Measurements from ENCODE around the gene PSMC4. TPM values are rescaled to one million over a fixed set of nuclear protein-coding genes. Genes with fewer than 3 reads are reported as not detected.

Gene PSMC4
- total RNA-seq, 1 experiment from 2014 or later: 111 TPM

GRCh38 chr19:39943586-39943985 lies 27.4 kb upstream of the PSMC4 start:
- H3K9ac ChIP-seq (ENCODE audit: extremely low read depth, insufficient read length, low read length): no peak overlapping the region
- H4K91ac ChIP-seq (ENCODE audit: insufficient read length, low read depth, low read length): no peak overlapping the region
- H2BK20ac ChIP-seq (ENCODE audit: low read depth, low read length, poor library complexity, severe bottlenecking): no peak overlapping the region
- Mint-ChIP-seq H3K27ac (no peak overlapping the region), H3K4me1 (peaks cover 8 to 10% of the 10 kb centered on the region in 2 experiments; a peak in 3 of 4 replicates), H3K9me3 (peaks cover 0 to 2% of the 10 kb centered on the region in 2 experiments; a peak in 1 of 5 replicates), H3K27me3 (ENCODE audit: low read depth) (no peaks in the 10 kb centered on the region), H3K36me3 (ENCODE audit: insufficient read depth in 1 of 3, low read depth in 3 of 3) (no peaks in the 10 kb centered on the region), H3K4me3 (no peak overlapping the region)
- no peak overlapping the region for H2AFZ ChIP-seq (ENCODE audit: low read length)
- H3K23ac ChIP-seq (ENCODE audit: insufficient read length, low read depth, low read length): no peak overlapping the region
- H3K9me3 ChIP-seq (ENCODE audit: control insufficient read depth, low read depth, low read length): no peaks in the 10 kb centered on the region
- H3K56ac ChIP-seq (ENCODE audit: insufficient read length, low read depth, low read length): no peak overlapping the region
- no peak overlapping the region for H3K27ac ChIP-seq (ENCODE audit: insufficient read length, low read depth, low read length)
- no peak overlapping the region for H3K18ac ChIP-seq (ENCODE audit: insufficient read length, low read depth, low read length)
- no peaks in the 10 kb centered on the region for H3K4me1 ChIP-seq (ENCODE audit: insufficient read depth, low read length)
- no peak overlapping the region for H2BK15ac ChIP-seq (ENCODE audit: low read depth, low read length)
- no peak overlapping the region for H3K4me2 ChIP-seq (ENCODE audit: insufficient read depth, insufficient read length, low read length)
- H4K5ac ChIP-seq (ENCODE audit: insufficient read length, low read depth, low read length): no peak overlapping the region
- no peaks in the 10 kb centered on the region for H3K79me1 ChIP-seq (ENCODE audit: insufficient read depth, low read depth, low read length, poor library complexity, severe bottlenecking)
- H4K8ac ChIP-seq (replicated peaks; ENCODE audit: insufficient read length, low read depth, low read length): no peak overlapping the region
- no peaks in the 10 kb centered on the region for H3K23me2 ChIP-seq (ENCODE audit: insufficient read length, low read depth, low read length, poor library complexity, severe bottlenecking)
- no peak overlapping the region for H3K4ac ChIP-seq (ENCODE audit: low read depth, low read length)
- H3K79me2 ChIP-seq (ENCODE audit: insufficient read depth, low read length): no peaks in the 10 kb centered on the region
- TF ChIP-seq, protein P1, sequence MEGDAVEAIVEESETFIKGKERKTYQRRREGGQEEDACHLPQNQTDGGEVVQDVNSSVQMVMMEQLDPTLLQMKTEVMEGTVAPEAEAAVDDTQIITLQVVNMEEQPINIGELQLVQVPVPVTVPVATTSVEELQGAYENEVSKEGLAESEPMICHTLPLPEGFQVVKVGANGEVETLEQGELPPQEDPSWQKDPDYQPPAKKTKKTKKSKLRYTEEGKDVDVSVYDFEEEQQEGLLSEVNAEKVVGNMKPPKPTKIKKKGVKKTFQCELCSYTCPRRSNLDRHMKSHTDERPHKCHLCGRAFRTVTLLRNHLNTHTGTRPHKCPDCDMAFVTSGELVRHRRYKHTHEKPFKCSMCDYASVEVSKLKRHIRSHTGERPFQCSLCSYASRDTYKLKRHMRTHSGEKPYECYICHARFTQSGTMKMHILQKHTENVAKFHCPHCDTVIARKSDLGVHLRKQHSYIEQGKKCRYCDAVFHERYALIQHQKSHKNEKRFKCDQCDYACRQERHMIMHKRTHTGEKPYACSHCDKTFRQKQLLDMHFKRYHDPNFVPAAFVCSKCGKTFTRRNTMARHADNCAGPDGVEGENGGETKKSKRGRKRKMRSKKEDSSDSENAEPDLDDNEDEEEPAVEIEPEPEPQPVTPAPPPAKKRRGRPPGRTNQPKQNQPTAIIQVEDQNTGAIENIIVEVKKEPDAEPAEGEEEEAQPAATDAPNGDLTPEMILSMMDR (conservative IDR thresholded peaks at IDR 0.05): no peak
- DNase-seq: no peak
- H4K20me1 ChIP-seq (ENCODE audit: control insufficient read depth, insufficient read depth, insufficient read length): no peaks in the 10 kb centered on the region
- no peak overlapping the region for H3T11ph ChIP-seq (ENCODE audit: low read length)
- no CpG with 5 or more reads among the region's 7 CpGs for WGBS (ENCODE audit: extremely low coverage, insufficient read length, low lambda C conversion rate)
- H2BK5ac ChIP-seq (ENCODE audit: insufficient read length, low read length): no peak overlapping the region
- H2BK120ac ChIP-seq (ENCODE audit: low read depth, low read length, poor library complexity, severe bottlenecking): no peak overlapping the region
- no peak overlapping the region for H3K14ac ChIP-seq (ENCODE audit: insufficient read depth, low read length)
- H2BK12ac ChIP-seq (ENCODE audit: insufficient read length, low read depth, low read length): no peak overlapping the region
- no peak overlapping the region for H2AK5ac ChIP-seq (ENCODE audit: insufficient read length, low read length)
- no peaks in the 10 kb centered on the region for H3K27me3 ChIP-seq (ENCODE audit: insufficient read depth, low read length)
